ENCODE measurements around the gene GPR171. TPM values are rescaled to one million over a fixed set of nuclear protein-coding genes. Genes with fewer than 3 reads are reported as not detected.

Gene GPR171
- total and polyA plus RNA-seq, 2 of the 13 experiments (the other 11 are each of a cell fraction or from before 2014, with no cell fraction given) = not detected

DNA sequence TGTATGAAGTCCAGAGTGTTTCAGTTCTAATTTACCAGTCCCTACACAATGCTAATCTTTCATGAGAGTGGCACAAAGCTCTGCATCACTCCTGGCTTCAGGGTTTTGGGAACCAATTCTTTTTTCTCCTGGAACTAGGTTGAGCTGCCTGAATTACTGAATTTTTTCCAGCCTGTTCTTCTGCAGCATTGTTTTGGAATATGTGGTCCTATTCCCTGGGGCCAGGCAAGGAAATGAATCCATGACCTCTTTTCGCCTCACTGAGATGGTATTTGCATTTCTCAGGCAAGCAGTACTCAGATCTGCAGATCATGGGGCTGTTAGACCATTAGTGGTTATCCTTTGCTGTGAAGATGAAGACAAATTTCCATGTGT, 25.6 kb upstream of the GPR171 start (continued):
- TF ChIP-seq, protein P1, sequence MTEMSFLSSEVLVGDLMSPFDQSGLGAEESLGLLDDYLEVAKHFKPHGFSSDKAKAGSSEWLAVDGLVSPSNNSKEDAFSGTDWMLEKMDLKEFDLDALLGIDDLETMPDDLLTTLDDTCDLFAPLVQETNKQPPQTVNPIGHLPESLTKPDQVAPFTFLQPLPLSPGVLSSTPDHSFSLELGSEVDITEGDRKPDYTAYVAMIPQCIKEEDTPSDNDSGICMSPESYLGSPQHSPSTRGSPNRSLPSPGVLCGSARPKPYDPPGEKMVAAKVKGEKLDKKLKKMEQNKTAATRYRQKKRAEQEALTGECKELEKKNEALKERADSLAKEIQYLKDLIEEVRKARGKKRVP (CRISPR knock-in tag; IDR thresholded peaks at IDR 0.05) = no peak
- TF ChIP-seq PHF5A (CRISPR knock-in tag; IDR thresholded peaks at IDR 0.05; ENCODE audit: low read depth, unreplicated experiment) = no peak
- TF ChIP-seq ZSCAN30 (CRISPR knock-in tag; IDR thresholded peaks at IDR 0.05) = no peak
- no peak for TF ChIP-seq HNRNPK (IDR thresholded peaks at IDR 0.05; ENCODE audit: low read depth, low read length, poor library complexity, severe bottlenecking)

DNA sequence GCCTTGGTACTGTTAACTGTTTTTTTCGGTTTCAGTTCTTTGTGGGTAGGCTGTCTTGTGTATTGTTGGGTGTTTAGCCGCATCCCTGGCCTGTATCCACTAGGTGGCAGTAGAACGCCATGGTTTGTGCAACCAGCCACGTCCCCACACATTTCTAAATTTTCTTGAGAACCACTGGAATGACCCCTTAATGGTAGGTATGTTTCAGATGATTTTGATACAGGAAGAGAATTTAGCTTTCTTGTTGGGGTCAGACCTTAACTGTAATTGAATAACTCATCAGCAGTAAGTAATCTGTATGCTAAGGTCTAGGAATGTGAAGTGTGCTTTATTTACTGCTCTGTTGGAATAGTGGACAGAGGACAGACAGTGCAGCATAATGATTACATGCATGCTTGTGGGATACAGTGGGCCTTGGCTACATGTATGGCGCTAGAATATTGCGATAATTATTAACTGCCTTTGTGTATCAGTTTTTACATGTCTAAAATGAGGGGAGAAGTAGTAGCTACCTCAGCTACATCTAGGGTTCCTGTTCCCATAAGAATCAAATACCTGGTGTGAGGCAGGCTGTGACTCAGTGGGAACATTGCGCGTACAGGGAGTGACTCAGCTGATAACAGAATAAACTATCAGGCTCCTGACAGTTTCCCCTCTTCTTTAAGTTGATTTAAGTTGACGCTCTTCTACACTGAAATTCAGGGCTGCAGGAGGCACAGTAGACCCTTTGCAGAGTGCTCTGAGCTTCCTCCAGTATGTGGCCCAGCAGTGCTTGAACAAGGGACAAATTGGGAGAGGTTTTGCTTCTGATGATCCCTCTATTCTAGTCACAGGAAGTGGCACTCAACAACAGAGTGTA, 25.0 kb upstream of the GPR171 start:
- in situ Hi-C loops (cut with HindIII; ENCODE audit: extremely low pct_ligation_motif_present, low pct_unique_long_range_greater_than_20kb) = loop anchor here (5.0 kb wide), 2 partner anchors 54 to 56 kb away; no protein-coding TSS in a partner anchor
- Histone ChIP-seq H3K9ac (ENCODE audit: insufficient read depth, low read depth, low read length) (no peak overlapping the region), H3K4me3 (replicated peaks in 1 of 3; ENCODE audit: insufficient read depth in 1 of 3, low read depth in 2 of 3, low read length in 3 of 3) (no peak overlapping the region), H3K79me2 (ENCODE audit: insufficient read depth, low read length) (no peaks in the 10 kb centered on the region), H3K27ac (ENCODE audit: extremely low read length, insufficient read depth, low read length) (no peak overlapping the region), H3K9me3 (ENCODE audit: low read length) (no peaks in the 10 kb centered on the region), H3K36me3 (replicated peaks in 1 of 2; ENCODE audit: control insufficient read depth in 1 of 2, insufficient read depth in 2 of 2, low read length in 2 of 2) (no peaks in the 10 kb centered on the region), H3K4me1 (ENCODE audit: insufficient read depth, low read length) (peaks cover 34% of the 10 kb centered on the region), H2AFZ (ENCODE audit: low read length) (peak overlapping the region; percentile 32), H3K27me3 (ENCODE audit: control insufficient read depth in 1 of 2, insufficient read depth in 2 of 2, low read length in 2 of 2) (no peaks in the 10 kb centered on the region; a peak in 1 of 5 replicates), H4K20me1 (ENCODE audit: insufficient read depth, low read length) (no peaks in the 10 kb centered on the region), H3K4me2 (ENCODE audit: low read depth, low read length) (peak overlapping the region; percentile 58)
- ChIA-PET POLR2A (no interaction called here), CTCF (ENCODE audit: low intra/inter-chr PET ratio, low total read pairs) (interaction anchor here (1.1 to 3.2 kb wide), 5 partner anchors 53 to 99 kb away, joined by 3 to 29 read pairs (median 11); no protein-coding TSS in a partner anchor)
- intact Hi-C loops (cut with micrococcal nuclease; ENCODE audit: unreplicated experiment) = loop anchor here (1.0 kb wide), 5 partner anchors 30 to 611 kb away; no protein-coding TSS in a partner anchor
- 24% methylated on average over 9 of the region's 9 CpGs for WGBS (ENCODE audit: low lambda C conversion rate)
- DNase-seq (ENCODE audit: low spot score) = peak; percentile 67
- ATAC-seq = peak; percentile 94
- FAIRE-seq = peak; percentile 92
- no TSS peak for BruUV-seq (replicated peaks)
- TF ChIP-seq SMC3 (IDR thresholded peaks at IDR 0.05; ENCODE audit: low read length) = peak; percentile 97
- TF ChIP-seq ZSCAN22 (CRISPR knock-in tag; IDR thresholded peaks at IDR 0.05) = no peak
- 0 out of 2 replicates have a peak, but pooled peaks have one; percentile 46 for TF ChIP-seq ZNF230 (CRISPR knock-in tag; IDR thresholded peaks at IDR 0.05)
- TF ChIP-seq SALL1 (CRISPR knock-in tag; IDR thresholded peaks at IDR 0.05) = 0 out of 2 replicates have a peak, but pooled peaks have one; percentile 13
- TF ChIP-seq ZNF605 (CRISPR knock-in tag; IDR thresholded peaks at IDR 0.05) = 0 out of 2 replicates have a peak, but pooled peaks have one; percentile 41
- TF ChIP-seq PRMT3 (CRISPR knock-in tag; IDR thresholded peaks at IDR 0.05; ENCODE audit: borderline replicate concordance, low read depth) = no peak
- TF ChIP-seq ERF (CRISPR knock-in tag; IDR thresholded peaks at IDR 0.05) = peak; percentile 43; the same call in 1 of the 2 replicates
- TF ChIP-seq, protein P2, sequence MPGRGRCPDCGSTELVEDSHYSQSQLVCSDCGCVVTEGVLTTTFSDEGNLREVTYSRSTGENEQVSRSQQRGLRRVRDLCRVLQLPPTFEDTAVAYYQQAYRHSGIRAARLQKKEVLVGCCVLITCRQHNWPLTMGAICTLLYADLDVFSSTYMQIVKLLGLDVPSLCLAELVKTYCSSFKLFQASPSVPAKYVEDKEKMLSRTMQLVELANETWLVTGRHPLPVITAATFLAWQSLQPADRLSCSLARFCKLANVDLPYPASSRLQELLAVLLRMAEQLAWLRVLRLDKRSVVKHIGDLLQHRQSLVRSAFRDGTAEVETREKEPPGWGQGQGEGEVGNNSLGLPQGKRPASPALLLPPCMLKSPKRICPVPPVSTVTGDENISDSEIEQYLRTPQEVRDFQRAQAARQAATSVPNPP (CRISPR knock-in tag; IDR thresholded peaks at IDR 0.05) = no peak
- TF ChIP-seq ZNF234 (CRISPR knock-in tag; conservative IDR thresholded peaks at IDR 0.05) = no peak
- TF ChIP-seq PHF21A (CRISPR knock-in tag; IDR thresholded peaks at IDR 0.05) = no peak
- TF ChIP-seq, protein P3, sequence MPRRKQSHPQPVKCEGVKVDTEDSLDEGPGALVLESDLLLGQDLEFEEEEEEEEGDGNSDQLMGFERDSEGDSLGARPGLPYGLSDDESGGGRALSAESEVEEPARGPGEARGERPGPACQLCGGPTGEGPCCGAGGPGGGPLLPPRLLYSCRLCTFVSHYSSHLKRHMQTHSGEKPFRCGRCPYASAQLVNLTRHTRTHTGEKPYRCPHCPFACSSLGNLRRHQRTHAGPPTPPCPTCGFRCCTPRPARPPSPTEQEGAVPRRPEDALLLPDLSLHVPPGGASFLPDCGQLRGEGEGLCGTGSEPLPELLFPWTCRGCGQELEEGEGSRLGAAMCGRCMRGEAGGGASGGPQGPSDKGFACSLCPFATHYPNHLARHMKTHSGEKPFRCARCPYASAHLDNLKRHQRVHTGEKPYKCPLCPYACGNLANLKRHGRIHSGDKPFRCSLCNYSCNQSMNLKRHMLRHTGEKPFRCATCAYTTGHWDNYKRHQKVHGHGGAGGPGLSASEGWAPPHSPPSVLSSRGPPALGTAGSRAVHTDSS (CRISPR knock-in tag; conservative IDR thresholded peaks at IDR 0.05) = no peak
- no peak for TF ChIP-seq RFXANK (CRISPR knock-in tag; IDR thresholded peaks at IDR 0.05)
- TF ChIP-seq STAG1 (CRISPR knock-in tag; IDR thresholded peaks at IDR 0.05) = peak; percentile 92
- TF ChIP-seq ZNF841 (CRISPR knock-in tag; IDR thresholded peaks at IDR 0.05; ENCODE audit: borderline replicate concordance) = no peak
- peak; percentile 54; the same call in 1 of the 2 replicates for TF ChIP-seq FOSL2 (CRISPR knock-in tag; IDR thresholded peaks at IDR 0.05)

Data from HepG2 (cell line).